Upper lobe of right lung (tissue), 1 donor: ENCODE results near the gene TENM3. TPM values are rescaled to one million over a fixed set of nuclear protein-coding genes. Genes with fewer than 3 reads are reported as not detected.

Experiments used
- ATAC-seq: fragments of 200-7000 bp; cut with Tn5 transposase; one replicate; pipeline ENCODE4 v1.9.1; 2020; ENCODE audit warnings: mild to moderate bottlenecking, moderate library complexity
- DNase-seq: peaks from one replicate; pipeline ENCODE4 v3.0.0-alpha.2; 2020
- H3K27ac ChIP-seq: fragments of 200-600 bp; one replicate; pipeline ENCODE4 v1.8.0; 2022
- H3K27me3 ChIP-seq: fragments of 200-600 bp; one replicate; pipeline ENCODE4 v1.8.0; 2022; ENCODE audit warnings: mild to moderate bottlenecking
- H3K36me3 ChIP-seq: fragments of 200-600 bp; one replicate; pipeline ENCODE4 v1.8.0; 2022
- H3K4me1 ChIP-seq: fragments of 200-600 bp; one replicate; pipeline ENCODE4 v1.8.0; 2022
- H3K4me3 ChIP-seq: fragments of 200-600 bp; one replicate; pipeline ENCODE4 v1.8.0; 2022; ENCODE audit warnings: mild to moderate bottlenecking
- H3K9me3 ChIP-seq: fragments of 200-600 bp; one replicate; pipeline ENCODE4 v1.8.0; 2022
- CTCF ChIP-seq: fragments of 200-600 bp; IDR thresholded peaks from one replicate; pipeline ENCODE4 v1.8.0; 2022; ENCODE audit warnings: antibody characterized with exemption
- intact Hi-C: fragments of 100-400 bp; cut with DNase I; formaldehyde crosslinking; loops from one replicate; pipeline ENCODE4 v1.11.0; 2022
- total RNA-seq: library from RNA; stranded (reverse); fragmentation: NEBNext Ultra II Directional; extraction: Animal tissue kit (Norgen Biotek cat#: 25700); gene quantifications from one replicate; pipeline ENCODE4 v1.2.1, GENCODE V29; 2021
- donor health status: DM: no; HTN: yes; CAD: no; lungs with severe emphysema.

Gene TENM3
- total RNA-seq, 1 donor from 2014 or later = 5.6 TPM

DNA sequence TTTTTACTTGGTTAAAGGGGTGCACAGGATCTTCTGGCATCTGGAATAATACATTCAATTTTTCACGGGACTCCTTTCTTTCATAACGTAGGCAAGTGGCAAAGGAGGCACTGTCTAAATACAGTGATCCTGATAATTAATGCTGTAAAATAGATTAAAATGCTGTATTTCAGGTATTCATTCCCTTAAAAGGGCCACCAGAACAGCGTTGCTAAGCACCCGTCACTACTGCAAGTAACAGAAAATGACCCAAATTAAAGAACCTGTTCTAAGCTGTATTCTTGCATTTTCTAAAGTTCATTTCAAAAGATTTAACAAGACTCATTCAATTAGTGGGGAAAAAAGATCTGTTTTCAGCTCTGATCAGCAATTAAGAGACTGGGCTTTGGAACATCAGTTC, 208.2 kb downstream of the TENM3 start:
- no peaks in the 10 kb centered on the region for H3K36me3 ChIP-seq
- ATAC-seq (no peak), DNase-seq (no peak)
- no peak for TF ChIP-seq CTCF
- H3K4me3 ChIP-seq = no peak overlapping the region
- H3K9me3 ChIP-seq = no peaks in the 10 kb centered on the region
- intact Hi-C loops = no loop called here
- peaks cover 78% of the 10 kb centered on the region for H3K27me3 ChIP-seq
- no peak overlapping the region for H3K27ac ChIP-seq
- peaks cover 5% of the 10 kb centered on the region for H3K4me1 ChIP-seq

GRCh38 chr4:182453830-182454229, 210.6 kb downstream of the TENM3 start:
- intact Hi-C loops = no loop called here
- H3K27ac ChIP-seq = no peak overlapping the region
- H3K9me3 ChIP-seq = no peaks in the 10 kb centered on the region
- DNase-seq = no peak
- no peaks in the 10 kb centered on the region for H3K36me3 ChIP-seq
- no peak overlapping the region for H3K4me3 ChIP-seq
- H3K4me1 ChIP-seq = peaks cover 5% of the 10 kb centered on the region
- TF ChIP-seq CTCF = no peak
- peaks cover 59% of the 10 kb centered on the region for H3K27me3 ChIP-seq
- no peak for ATAC-seq

DNA sequence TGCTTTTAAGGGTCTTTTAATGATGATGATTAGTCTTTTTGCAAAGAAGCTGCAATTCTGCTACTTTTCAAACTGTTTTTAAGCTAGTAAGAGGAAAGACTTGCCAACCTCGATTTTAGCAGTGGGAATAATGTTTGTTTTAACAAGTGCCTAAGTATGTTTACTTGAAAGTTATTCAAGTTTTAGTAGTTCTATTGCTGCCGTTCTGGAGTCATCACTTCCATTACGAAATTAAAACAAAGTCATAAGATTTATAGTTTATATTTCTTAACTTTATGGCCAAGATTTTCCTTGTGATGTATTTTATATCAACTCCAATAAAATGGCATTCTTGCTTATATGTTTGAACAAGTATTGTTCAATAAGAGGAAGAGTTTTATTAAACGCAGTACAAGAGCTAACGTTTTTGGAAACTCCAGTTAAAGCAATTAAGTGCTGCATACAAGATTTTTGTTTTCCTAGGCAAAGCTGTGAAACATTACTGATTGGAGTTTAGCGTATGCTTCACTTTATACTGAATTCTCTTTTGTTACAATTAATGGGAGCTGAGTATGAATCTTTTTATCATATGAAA, 211.3 kb downstream of the TENM3 start:
- no peak for ATAC-seq
- peaks cover 1% of the 10 kb centered on the region for H3K4me1 ChIP-seq
- DNase-seq = no peak
- intact Hi-C loops = no loop called here
- no peak for TF ChIP-seq CTCF
- H3K36me3 ChIP-seq = no peaks in the 10 kb centered on the region
- H3K27me3 ChIP-seq = peaks cover 55% of the 10 kb centered on the region
- no peaks in the 10 kb centered on the region for H3K9me3 ChIP-seq
- H3K27ac ChIP-seq = no peak overlapping the region
- H3K4me3 ChIP-seq = no peak overlapping the region

DNA sequence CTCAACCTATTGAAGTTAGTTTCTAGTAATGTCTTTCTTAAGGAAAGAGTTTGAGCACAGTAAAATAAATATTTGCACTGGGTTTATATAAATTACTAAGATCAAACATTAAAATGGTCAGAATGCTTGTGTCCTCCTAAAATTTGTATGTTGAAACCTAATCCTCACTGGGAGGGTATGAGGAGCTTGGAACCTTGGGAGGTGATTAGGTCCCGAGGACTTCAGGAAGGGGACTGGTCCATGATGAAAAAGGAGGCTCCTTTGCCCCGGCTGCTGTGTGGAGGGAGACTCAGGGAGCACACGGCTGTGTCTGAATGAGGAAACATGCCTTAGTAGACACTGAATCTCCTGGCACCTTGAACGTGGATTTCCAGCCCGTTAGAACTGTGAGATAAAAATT, 221.9 kb downstream of the TENM3 start:
- no peak for TF ChIP-seq CTCF

DNA sequence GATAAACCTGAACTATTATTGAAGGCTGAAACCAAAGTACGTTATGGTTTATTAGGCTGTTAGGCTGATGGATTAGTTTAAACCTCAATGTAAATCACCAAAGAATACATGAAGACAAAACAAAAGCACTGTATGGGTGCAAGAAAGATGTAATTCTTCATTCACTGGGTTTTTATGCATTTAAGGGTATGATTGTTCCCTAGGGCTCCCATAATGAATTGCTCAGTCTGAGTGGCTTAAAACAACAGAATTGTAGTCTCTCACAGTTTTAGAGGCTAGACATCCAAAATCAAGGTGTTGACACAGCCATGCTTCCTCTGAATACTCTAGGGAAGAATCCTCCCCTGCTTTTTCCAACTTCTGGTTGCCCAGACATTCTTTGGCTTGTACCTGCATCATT, 222.8 kb downstream of the TENM3 start:
- ATAC-seq (no peak), DNase-seq (no peak)
- Histone ChIP-seq H3K36me3 (no peaks in the 10 kb centered on the region), H3K27ac (no peak overlapping the region), H3K9me3 (no peaks in the 10 kb centered on the region), H3K27me3 (no peaks in the 10 kb centered on the region), H3K4me1 (no peaks in the 10 kb centered on the region), H3K4me3 (no peak overlapping the region)
- no peak for TF ChIP-seq CTCF
- intact Hi-C loops = no loop called here

More for the DNA sequence above, 221.9 kb downstream of the TENM3 start:
- DNase-seq (no peak), ATAC-seq (no peak)
- intact Hi-C loops = no loop called here
- Histone ChIP-seq H3K4me3 (no peak overlapping the region), H3K4me1 (no peaks in the 10 kb centered on the region), H3K27me3 (no peaks in the 10 kb centered on the region), H3K36me3 (no peaks in the 10 kb centered on the region), H3K9me3 (no peaks in the 10 kb centered on the region), H3K27ac (no peak overlapping the region)

- DNase-seq (no peak), ATAC-seq (no peak)
- Histone ChIP-seq H3K4me3 (no peak overlapping the region), H3K27ac (no peak overlapping the region), H3K9me3 (no peaks in the 10 kb centered on the region), H3K4me1 (no peaks in the 10 kb centered on the region), H3K36me3 (no peaks in the 10 kb centered on the region), H3K27me3 (no peaks in the 10 kb centered on the region)
- intact Hi-C loops = no loop called here
- no peak for TF ChIP-seq CTCF
Observed at GRCh38 chr4:182470215-182470614, 227.0 kb downstream of the TENM3 start.
